GM19455 (cell line): ENCODE data around the gene PRKCA.

Source experiments
- ATAC-seq: cut with Tn5 transposase; IDR thresholded peaks from one replicate; pipeline ENCODE4 v1.9.1; 2021; ENCODE audit not compliant: unreplicated experiment

PRKCA gene

GRCh38 chr17:66407864-66408263, 105.5 kb downstream of the PRKCA start:
- ATAC-seq: no peak

- ATAC-seq: no peak
Observed at GRCh38 chr17:66411520-66411919, 109.1 kb downstream of the PRKCA start.

DNA sequence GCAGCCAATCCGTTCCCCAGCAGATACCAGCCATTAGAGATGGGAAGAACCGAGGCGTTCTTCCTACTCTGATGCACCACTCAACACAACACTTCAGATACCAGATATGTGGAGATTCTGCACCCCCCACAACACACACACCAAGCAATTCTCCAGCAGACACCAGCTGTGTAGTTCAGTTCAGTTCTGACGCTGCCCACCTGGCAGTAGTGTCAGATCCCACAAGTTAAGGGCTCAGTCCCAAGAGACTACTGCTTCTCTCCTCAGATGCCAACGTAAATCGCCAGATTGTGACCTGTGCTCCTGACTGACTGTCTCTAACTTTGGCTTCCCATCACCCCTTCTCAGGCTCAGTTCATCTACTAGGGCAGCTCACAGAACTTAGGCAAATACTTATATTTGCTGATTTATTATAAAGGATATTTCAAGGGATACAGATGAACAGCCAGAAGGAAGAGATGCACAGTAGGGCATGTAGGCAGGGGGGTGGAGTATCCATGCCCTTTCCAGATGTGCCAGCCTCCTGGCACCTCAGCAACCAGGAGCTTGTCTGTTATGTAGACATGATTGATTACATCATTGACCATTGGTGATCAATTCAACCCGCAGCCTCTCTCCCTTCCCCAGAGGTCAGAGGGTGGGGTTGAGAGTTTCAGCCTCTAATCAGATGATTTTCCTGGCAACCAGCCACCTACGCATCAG, 110.6 kb downstream of the PRKCA start:
- ATAC-seq: no peak

DNA sequence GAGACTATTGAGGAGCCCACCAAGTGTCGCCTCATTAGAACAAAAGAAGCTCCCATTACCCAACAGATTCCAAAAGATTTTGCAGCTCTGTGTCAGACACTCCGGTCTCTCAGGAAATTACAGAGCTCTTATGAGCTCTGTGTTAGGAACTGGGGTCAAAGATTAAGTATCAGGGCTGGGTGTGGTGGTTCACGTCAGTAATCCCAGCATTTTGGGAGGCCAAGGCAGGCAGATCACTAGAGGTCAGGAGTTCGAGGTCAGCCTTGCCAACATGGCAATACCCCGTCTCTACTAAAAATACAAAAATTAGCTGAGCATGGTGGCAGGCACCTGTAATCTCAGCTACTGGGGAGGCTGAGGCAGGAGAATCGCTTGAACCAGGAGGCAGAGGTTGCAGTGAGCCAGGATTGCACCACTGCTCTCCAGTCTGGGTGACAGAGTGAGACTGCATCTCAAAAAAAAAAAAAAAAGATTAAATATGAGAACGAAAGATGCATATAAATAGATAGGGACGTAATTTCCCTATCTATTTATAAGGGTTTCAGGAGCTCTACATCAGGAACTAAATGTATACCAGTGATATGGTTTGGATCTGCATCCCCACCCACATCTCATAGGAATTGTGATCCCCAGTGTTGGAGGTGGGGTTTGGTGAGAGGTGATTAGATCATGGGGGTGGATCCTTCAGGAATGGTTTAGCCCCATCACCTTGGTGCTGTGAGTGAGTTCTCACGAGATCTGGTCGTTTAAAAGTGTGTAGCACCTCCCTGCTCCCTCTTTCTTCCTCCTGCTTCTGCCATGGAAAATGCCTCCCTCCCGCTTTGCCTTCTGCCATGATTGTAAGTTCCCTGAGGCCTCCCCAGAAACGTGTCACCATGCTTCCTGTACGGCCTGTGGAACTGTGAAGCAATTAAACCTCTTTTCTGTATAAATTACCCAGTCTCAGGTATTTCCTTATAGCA, 111.4 kb downstream of the PRKCA start:
- no peak for ATAC-seq

- ATAC-seq: no peak
Observed at GRCh38 chr17:66414561-66415175, 112.3 kb downstream of the PRKCA start.

DNA sequence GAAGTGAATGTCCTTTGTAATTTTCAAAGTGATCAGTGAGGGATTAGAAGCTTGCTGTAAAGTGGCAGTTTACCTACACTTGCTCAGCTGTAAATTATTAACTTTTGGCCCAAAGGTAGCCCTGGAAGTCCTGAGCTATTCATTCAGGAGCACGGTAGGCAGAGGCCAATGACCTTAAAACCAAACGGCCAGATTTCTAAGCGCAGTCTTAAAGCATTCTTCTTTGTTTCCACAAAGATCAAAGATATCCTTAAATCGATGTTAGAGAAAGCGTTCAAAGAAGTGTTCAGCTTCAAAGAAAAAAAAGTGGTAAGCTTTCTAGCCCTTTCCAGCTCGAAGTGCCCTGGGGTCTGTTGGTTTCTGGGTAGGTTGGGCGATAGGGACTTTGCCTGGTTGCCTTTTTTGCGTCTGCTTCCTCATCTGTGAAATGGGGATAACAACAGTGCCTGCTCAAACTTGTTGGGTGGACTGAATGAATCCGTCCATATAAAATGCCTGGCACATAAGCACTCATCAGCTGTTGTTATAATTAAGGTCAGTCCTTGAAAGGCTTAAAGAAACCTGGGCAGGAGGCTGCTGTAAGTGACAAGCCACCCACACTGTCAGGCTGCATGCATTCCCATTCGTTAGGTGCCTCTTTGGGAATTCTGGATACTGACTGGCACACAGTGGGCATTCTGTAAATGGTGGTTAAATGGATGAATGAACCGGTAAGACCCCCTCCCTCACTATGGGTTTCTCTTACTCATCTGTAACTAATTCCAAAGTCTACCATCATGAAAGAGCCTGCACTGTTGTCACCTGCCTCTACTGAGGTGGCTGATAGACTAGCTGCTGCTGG, 113.2 kb downstream of the PRKCA start:
- ATAC-seq: no peak

- no peak for ATAC-seq
Observed at GRCh38 chr17:66416207-66416940, 114.0 kb downstream of the PRKCA start.

DNA sequence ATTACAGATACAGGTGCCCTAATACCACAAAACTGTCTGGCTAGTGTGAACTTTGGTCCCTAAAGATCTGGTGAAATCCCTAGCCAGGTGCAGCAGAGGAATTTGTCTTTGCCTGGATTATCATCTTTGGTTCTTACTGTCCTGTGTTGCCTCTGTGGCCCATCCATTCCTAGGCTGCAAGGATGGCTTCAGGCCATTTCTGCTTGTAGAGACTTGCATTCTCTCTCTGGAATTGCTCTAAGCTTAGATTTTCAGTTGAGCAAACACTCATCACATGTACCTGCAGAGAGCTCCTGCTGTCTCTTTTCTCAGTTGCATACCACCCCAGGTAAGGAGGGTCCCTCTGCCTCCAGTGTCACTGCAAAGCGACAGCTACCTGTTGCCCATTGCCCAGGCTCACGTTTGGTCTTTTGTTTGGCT, 114.9 kb downstream of the PRKCA start:
- ATAC-seq: no peak

DNA sequence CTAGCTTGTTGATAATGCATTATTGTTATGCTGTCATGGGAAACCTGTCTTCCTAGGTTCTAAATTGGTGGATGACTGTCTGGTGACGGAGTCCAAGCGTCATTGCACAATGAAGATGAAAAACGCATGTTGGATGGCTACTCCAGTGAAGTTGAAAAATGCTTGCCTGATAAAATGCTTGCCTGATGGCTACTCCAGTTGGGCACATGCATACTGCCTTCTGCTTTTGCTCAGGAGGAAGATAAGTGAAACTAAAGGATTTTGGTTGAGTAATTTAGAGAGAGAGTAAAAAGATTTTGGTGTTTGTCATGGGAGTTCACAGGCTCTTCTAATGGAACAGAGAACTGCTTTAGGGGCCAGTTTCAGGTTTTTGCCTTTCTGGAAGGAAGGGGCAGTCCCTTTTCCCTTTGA, 118.6 kb downstream of the PRKCA start:
- no peak for ATAC-seq

GRCh38 chr17:66422186-66422585, 119.8 kb downstream of the PRKCA start:
- no peak for ATAC-seq

- ATAC-seq: no peak
Observed at GRCh38 chr17:66423056-66423955, 120.9 kb downstream of the PRKCA start.

DNA sequence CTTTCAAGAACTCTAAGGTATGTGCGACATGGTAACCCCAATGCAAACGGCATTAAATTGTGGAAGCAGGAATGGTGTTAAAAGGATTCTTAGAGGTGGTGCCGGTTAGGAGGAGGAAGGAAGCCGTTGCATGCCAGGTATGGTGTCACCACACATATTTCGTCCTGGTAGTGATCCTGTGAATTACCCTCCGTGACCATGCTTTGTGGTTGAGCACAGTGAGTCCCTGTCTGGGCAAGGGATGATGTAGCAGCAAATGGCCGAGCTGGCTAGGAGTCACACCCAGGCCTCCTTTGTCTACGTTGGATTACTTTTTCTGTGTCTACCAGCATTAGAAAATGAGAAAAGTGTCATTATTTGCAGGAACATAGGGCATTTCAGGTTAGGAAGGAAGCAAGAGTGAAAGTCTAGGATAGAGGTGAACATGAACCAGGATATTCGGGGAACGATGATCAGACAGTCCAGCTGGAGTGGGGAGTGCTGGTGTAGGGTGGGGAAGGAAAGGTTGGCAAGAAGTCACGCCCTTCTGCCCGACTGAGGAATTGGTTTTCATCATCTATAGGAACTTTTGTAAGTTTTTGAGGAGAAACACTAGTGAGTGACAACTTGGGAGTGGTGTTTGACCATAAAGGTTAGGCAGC, 123.5 kb downstream of the PRKCA start:
- ATAC-seq: no peak

- no peak for ATAC-seq
Observed at GRCh38 chr17:66426397-66427033, 124.1 kb downstream of the PRKCA start.

DNA sequence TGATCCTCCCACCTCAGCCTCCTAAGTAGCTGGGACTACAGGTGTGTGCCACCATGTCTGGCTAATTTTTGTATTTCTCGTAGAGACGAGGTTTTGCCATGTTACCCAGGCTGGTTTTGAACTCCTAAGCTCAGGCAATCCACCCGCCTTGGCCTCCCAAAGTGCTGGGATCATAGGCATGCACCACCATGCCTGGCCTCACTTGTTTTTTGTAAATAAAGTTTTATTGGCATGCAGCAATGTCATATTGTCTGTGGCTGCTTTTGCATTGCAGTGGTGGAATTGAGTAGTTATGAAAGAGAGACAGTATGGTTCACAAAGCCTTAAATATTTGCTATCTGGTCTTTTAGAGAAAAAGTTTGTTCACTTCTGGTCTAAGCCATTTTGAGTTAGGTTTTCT, 124.7 kb downstream of the PRKCA start:
- no peak for ATAC-seq

- ATAC-seq: no peak
Observed at GRCh38 chr17:66429680-66430079, 127.3 kb downstream of the PRKCA start.

DNA sequence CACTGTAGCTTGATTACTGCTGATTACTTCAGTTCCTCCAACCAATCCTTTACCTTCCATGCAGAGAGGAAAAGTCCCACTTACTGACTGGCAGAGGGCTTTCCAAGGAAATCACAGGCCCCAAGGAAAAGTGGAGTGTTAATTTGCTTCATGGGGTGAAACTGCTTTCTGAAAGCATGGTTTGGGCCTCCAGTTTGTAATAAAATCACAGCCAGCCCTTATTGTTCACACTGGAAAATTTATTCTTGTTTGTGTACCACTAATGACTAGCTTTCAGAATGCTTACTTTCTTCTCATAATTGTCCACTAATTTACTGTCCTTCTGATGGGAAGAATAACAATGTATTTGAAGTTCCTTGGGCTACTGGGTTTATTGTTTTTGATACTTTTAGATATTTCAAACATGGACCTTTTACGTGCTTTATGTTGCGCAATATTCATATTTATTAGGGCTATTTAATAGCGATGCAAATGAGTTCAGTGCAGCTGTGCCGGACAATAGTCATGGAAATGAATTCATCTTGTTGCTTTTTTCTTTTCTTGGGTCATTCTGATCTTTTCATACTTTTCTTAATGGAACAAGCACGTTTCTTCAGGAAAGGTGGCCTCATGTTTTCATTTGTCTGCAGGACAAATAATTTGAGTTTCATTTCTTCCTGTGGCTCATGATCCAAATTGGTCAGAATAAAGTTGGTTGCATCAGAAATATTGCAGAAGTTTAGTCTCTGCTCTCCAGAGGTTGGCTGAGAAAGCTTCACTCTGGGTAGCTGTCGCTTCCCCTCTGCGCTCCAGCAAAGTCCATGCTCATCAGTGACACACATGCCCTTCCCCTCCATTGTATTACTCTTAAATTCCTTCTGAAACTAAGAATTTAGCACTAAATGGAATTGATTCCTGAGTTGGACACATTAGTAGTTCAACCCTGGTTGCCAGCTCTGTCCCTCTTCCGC, 128.7 kb downstream of the PRKCA start:
- no peak for ATAC-seq

- ATAC-seq: no peak
Observed at GRCh38 chr17:66431910-66432309, 129.5 kb downstream of the PRKCA start.
